ENCODE measurements around the gene UVSSA.

The UVSSA gene

GRCh38 chr4:1377606-1378261 is 30.7 kb downstream of the UVSSA start:
- TF ChIP-seq CTCF (IDR thresholded peaks at IDR 0.05; ENCODE audit: borderline replicate concordance, control extremely low read depth, extremely low read depth, insufficient read depth, missing control alignments) = no peak
- in situ Hi-C loops (cut with MboI; ENCODE audit: low sequenced_read_pairs, unreplicated experiment) = no loop called here
- DNase-seq (ENCODE audit: low spot score) = no peak

GRCh38 chr4:1378559-1379231 is 31.7 kb downstream of the UVSSA start:
- in situ Hi-C loops (cut with MboI; ENCODE audit: low sequenced_read_pairs, unreplicated experiment) = no loop called here
- TF ChIP-seq CTCF (IDR thresholded peaks at IDR 0.05; ENCODE audit: borderline replicate concordance, control extremely low read depth, extremely low read depth, insufficient read depth, missing control alignments) = no peak
- no peak for DNase-seq (ENCODE audit: low spot score)

GRCh38 chr4:1379351-1379781 is 32.4 kb downstream of the UVSSA start:
- no peak for DNase-seq (ENCODE audit: low spot score)
- no peak for TF ChIP-seq CTCF (IDR thresholded peaks at IDR 0.05; ENCODE audit: borderline replicate concordance, control extremely low read depth, extremely low read depth, insufficient read depth, missing control alignments)
- in situ Hi-C loops (cut with MboI; ENCODE audit: low sequenced_read_pairs, unreplicated experiment) = no loop called here

- DNase-seq (ENCODE audit: low spot score) = no peak
- in situ Hi-C loops (cut with MboI; ENCODE audit: low sequenced_read_pairs, unreplicated experiment) = no loop called here
- TF ChIP-seq CTCF (IDR thresholded peaks at IDR 0.05; ENCODE audit: borderline replicate concordance, control extremely low read depth, extremely low read depth, insufficient read depth, missing control alignments) = no peak
Observed at GRCh38 chr4:1379801-1380331, 32.9 kb downstream of the UVSSA start.

- in situ Hi-C loops (cut with MboI; ENCODE audit: low sequenced_read_pairs, unreplicated experiment) = no loop called here
Observed at GRCh38 chr4:1380368-1381151, 33.6 kb downstream of the UVSSA start.

More at GRCh38 chr4:1380368-1381151, 33.6 kb downstream of the UVSSA start:
- TF ChIP-seq CTCF (IDR thresholded peaks at IDR 0.05; ENCODE audit: borderline replicate concordance, control extremely low read depth, extremely low read depth, insufficient read depth, missing control alignments) = no peak
- no peak for DNase-seq (ENCODE audit: low spot score)

Measured in GM13976 (cell line).